ENCODE data around the gene RFC3.

The RFC3 gene

DNA sequence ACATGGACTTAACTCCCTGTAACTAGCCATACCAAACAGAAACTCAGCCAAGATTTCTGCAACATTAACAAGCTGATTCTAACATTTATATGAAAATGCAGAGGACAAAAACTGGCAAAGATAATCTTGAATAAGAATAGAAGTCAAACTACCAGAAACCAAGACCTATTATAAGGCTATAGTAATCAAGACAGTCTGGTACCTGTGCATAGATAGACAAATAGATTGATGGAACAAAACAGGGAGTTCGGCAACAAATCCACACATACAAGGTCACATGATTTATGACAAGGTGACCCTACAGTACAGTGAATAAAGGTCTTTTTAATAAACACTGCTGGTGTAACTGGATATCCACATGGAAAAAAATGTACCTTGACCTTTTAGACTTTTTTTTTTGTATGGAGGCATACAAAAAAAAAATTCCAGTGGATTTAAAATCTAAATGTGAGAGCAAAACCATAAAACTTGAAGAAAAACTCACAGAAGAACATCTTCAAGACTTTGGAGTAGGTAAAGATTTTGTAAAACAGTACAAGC, 2.9 kb upstream of the RFC3 start:
- TF ChIP-seq CTCF (IDR thresholded peaks at IDR 0.05; ENCODE audit: low read depth, low read length), result no peak
- DNase-seq (ENCODE audit: extremely low read depth, low read depth), result no peak

GRCh38 chr13:33816912-33817311, 1.0 kb upstream of the RFC3 start:
- TF ChIP-seq CTCF (IDR thresholded peaks at IDR 0.05; ENCODE audit: low read depth, low read length), result no peak
- DNase-seq (ENCODE audit: extremely low read depth, low read depth), result no peak

DNA sequence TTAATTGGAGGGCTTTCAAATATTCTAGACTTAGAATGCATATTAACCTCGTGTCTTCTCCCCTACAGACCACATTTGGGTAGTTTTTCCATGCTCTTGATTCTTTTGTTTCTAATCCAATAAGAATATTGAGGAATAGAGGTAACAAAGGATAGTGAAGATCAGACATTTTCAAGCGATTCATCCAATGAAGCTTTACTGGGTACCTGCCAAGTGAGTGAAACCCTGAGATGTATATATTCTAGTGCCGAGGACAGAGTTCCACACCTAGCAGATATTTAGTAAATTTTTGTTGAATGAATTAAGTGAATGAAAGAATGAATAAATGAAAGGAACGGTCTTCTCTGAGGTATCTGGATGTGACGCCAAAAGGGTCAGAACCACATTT, 442 bp upstream of the RFC3 start:
- no peak for TF ChIP-seq CTCF (IDR thresholded peaks at IDR 0.05; ENCODE audit: low read depth, low read length)
- DNase-seq (ENCODE audit: extremely low read depth, low read depth), result no peak

DNA sequence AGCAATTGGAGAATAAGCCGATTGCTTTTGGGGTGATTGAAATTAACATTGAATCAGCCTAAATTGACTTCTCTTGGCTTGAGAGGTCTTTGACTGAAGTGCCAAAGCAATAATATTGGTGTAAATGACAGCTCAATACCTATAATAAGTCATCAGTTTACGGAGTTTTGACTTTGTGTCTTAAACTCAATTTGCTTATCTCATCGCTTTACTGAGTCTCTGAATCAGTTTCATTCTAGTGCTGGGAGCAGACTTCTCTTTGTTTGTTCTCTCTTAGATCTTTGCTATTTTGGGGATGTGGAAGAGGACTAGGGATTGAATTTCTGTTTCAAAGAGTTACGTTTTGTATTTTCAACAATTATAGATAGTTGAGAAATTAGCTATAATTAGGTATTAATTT, 7.1 kb downstream of the RFC3 start:
- no peak for TF ChIP-seq CTCF (IDR thresholded peaks at IDR 0.05; ENCODE audit: low read depth, low read length)
- no peak for DNase-seq (ENCODE audit: extremely low read depth, low read depth)

DNA sequence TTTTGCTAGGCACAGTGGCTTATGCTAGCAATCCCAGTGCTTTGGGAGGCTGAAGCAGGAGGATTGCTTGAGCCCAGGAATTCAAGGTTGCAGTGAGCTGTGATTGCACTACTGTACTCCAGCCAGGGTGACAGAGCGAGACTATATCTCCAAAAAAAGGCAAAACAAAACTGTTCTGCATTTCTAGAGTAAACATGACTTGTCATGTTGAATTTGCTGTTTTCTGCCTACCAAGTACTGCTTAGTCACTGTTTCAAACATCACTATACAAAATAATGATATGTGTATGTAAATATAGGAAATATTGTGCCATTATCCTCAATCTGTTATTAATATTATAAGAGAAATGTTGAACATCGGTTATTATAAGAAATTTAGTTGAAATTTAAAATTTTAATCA, 9.2 kb downstream of the RFC3 start:
- DNase-seq (ENCODE audit: extremely low read depth, low read depth), result no peak
- no peak for TF ChIP-seq CTCF (IDR thresholded peaks at IDR 0.05; ENCODE audit: low read depth, low read length)

DNA sequence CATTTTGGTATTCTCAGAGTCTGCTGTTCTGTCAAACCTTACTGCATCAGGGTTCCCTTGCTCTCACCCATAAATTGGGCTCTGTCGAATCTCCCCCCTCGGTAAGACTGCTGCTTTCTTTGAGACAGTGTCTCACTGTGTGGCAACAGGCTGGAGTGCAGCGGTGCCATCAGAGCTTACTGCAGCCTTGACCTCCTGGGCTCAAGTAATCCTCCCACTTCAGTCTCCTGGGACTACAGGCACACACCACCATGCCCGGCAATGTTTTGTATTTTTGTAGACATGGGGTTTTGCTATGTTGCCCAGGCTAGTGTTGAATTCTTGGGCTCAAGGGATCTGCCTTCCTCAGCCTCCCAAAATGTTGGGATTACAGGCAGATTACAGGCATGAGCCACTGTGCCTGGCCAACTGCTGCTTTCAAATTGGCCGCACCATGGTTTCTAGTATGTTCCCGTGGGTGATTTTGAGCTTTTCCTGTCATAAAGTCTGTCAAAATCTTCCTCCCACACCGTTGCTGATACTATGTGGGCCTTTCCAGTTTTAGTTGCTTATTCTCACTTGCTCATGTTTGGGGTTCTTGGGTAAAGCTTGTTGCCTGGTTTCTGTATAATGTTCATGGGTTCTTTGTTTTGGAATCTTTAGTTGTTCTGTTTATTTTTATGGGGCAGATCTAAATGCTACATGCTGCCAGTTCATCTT, 10.6 kb downstream of the RFC3 start:
- no peak for DNase-seq (ENCODE audit: extremely low read depth, low read depth)
- no peak for TF ChIP-seq CTCF (IDR thresholded peaks at IDR 0.05; ENCODE audit: low read depth, low read length)

- TF ChIP-seq CTCF (IDR thresholded peaks at IDR 0.05; ENCODE audit: low read depth, low read length), result no peak
- no peak for DNase-seq (ENCODE audit: extremely low read depth, low read depth)
These were observed 14.9 kb downstream of the RFC3 start for GRCh38 chr13:33832872-33833271.

Data from AG09319 (cell line).